Activated CD4-positive, alpha-beta T cell treated with anti-CD3 and anti-CD28 coated beads for 24 hours (primary cell): ENCODE measurements around the gene LHFPL6.

Experiments
- DNase-seq, 2 donors: peaks; one replicate each; pipeline ENCODE4 v3.0.0-alpha.2; 2020; ENCODE audit warnings: low read depth in 2 of 2

The LHFPL6 gene

DNA sequence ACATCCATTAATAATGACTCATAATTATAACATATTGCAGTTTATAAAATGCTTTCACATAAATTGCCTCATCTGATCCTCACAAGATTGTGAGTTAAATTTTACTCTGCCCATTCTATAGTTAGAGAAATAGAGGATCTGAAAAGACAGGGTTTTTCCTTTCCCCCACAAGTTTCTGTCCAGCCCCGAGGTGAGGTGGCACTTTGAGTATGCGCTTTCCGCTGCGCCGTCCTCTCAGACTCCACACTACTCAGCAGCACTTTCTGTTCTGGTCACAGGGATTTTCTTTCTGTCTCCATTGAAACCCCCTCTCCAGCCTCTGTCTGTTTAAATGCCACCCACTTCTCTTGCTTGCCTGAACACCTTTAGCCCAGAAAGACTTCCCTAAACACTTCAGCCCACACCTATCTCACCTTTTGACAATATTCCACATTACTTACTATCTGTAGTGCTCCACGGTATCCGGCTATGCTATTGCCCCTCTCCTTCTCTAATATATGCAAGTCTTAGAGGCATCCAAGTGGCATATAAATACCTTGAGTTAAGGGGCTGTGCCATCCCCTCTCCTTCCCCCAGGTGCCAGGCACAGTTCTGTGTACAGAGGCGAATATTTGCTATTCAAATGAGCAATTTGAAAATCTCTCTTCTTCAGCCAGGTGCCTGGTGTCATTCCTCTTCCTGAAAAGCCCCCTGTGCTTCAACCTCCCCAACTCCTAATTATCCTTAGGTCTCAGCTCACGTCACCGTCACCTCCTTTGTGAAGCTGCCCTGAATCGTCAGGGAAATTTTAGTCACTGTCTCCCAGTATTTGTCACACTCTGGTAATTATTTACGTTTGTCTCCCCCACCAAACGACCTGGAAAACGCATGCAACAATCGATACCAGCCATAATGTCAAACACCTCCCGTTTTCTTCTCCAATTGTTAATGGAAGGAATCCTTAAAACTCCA, 296.1 kb downstream of the LHFPL6 start:
- DNase-seq: peak in 1 of 2 donors; percentile 20

DNA sequence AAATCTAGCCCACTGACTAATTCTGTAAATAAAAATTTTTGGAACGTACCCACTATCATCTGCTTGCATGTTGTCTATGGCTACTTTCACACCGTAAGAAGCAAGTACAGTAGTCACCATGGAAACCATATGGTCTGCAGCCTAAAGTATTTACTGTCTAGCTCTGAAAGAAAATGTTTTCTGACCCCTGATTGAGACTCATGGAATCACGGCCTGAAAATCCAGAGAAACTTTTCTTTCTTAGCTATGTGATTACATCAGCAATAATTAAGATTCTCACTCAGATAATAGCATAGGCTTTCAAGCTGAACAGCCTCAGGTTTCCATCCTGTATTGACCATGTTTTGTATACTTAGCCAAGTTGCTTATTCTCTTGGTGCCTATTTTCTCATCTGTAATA, 300.2 kb downstream of the LHFPL6 start:
- no peak for DNase-seq

DNA sequence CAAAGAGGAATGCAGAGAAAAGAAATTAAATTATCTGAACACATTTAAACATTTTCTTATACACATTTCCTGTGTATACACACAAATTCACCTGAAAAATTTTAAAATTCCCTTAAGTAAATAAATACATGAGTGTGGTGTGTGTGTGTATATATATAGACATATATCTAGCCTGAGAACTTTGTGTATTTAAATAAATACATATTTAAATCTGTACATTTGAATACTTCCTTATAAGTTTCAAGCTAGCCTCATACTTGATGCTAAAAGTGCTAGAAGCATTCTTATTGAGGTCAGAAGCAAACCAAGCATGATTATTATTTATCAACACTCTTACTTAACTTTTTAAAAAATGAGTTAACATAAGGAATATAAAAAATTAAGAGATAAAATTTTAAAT, 304.0 kb downstream of the LHFPL6 start:
- no peak for DNase-seq

DNA sequence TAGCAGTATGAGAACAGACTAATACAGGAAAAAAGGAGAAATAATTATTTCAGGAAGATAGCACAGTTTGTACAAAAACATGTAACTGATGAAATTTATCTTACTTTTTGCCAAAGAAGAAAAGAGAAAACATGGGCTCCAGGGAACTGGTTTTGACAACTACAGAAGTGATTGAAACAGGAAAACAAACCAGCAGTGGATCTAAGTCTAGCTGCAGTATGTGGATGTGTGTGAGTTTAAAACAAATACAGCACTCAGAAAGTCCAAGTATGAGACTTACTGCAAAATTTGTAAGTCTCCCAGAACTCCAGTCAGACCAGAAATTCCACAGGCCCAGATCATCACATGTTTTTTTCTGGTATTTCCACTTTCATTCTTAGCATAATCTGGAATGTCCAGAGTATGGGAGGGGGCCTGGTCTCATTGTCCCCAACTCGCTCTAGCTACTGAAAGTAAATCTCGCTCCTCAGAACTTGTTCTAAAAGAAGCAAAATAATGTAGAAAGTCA, 305.3 kb downstream of the LHFPL6 start:
- DNase-seq: no peak

DNA sequence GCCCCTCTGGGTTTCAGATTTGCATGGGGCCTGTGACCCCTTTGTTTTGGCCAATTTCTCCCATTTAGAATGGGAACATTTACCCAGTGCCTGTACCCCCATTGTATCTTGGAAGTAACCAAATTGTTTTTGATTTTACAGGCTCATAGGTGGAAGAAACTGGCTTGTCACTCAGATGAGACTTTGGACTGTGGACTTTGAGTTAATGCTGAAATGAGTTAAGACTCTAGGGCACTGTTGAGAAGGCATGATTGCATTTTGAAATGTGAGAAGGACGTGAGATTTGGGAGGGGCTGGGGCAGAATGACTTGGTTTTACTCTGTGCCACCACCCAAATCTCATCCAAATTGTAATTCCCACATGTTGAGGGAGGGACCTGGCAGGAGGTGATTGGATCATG, 306.0 kb downstream of the LHFPL6 start:
- DNase-seq: no peak

DNA sequence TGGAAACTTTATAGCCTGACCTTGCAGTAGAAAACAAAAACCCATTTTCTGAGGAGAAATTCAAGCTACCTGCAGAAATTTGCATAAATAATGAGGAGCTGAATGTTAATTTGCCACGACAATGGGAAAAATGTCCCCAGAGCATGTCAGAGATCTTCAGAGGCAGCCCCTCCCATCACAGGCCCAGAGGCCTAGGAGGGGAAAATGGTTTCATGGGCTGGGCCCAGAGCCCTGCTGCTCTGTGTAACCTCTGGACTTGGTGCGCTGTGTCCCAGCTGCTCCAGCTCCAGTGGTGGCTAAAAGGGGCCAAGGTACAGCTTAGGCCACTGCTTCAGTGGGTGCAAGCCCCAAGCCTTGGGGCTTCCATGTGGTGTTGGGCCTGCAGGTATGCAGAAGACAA, 306.8 kb downstream of the LHFPL6 start:
- DNase-seq: no peak
